Adipocyte (in vitro differentiated cells): ENCODE data around the gene UNC93A.
"Not testable (repeated sequence)": the region's sequence is repeated elsewhere in the genome, so short reads cannot be mapped to it uniquely, and the experiment has no call there.

Experiments used
- DNase-seq: peaks from one replicate; pipeline ENCODE4 v3.0.0-alpha.2; 2015; ENCODE audit warnings: low read depth
- H3K27me3 ChIP-seq: replicated peaks from 2 replicates; pipeline ENCODE4 v1.7.0; 2013; ENCODE audit warnings: mild to moderate bottlenecking, low read length, moderate library complexity; ENCODE audit not compliant: control insufficient read depth, insufficient read depth
- H3K36me3 ChIP-seq: 2 replicates; pipeline ENCODE4 v1.7.0; 2013; ENCODE audit warnings: low read length, mild to moderate bottlenecking, moderate library complexity; ENCODE audit not compliant: control insufficient read depth, insufficient read depth, severe bottlenecking
- H3K4me1 ChIP-seq: 2 replicates; pipeline ENCODE4 v1.7.0; 2013; ENCODE audit warnings: mild to moderate bottlenecking, low read length, moderate library complexity; ENCODE audit not compliant: control insufficient read depth, insufficient read depth
- H3K4me3 ChIP-seq: 2 replicates; pipeline ENCODE4 v1.7.0; 2013; ENCODE audit warnings: mild to moderate bottlenecking, low read length, moderate library complexity
- H3K9ac ChIP-seq: 2 replicates; pipeline ENCODE4 v1.7.0; 2013; ENCODE audit warnings: mild to moderate bottlenecking, low read length, moderate library complexity
- H3K9me3 ChIP-seq: 2 replicates; pipeline ENCODE4 v1.7.0; 2013; ENCODE audit warnings: mild to moderate bottlenecking, low read length, moderate library complexity; ENCODE audit not compliant: control insufficient read depth

Gene UNC93A

GRCh38 chr6:167321185-167321584 lies 30.1 kb downstream of the UNC93A start:
- H3K4me3 ChIP-seq, H3K9ac ChIP-seq, H3K4me1 ChIP-seq, DNase-seq, H3K9me3 ChIP-seq, H3K27me3 ChIP-seq, H3K36me3 ChIP-seq: not testable (repeated sequence)

- Histone ChIP-seq H3K4me1 (no peaks in the 10 kb centered on the region), H3K27me3 (no peaks in the 10 kb centered on the region), H3K36me3 (no peaks in the 10 kb centered on the region), H3K9me3 (no peaks in the 10 kb centered on the region), H3K4me3 (no peak overlapping the region), H3K9ac (no peak overlapping the region)
- DNase-seq = no peak
These were observed 32.0 kb downstream of the UNC93A start for GRCh38 chr6:167323111-167323510.

DNA sequence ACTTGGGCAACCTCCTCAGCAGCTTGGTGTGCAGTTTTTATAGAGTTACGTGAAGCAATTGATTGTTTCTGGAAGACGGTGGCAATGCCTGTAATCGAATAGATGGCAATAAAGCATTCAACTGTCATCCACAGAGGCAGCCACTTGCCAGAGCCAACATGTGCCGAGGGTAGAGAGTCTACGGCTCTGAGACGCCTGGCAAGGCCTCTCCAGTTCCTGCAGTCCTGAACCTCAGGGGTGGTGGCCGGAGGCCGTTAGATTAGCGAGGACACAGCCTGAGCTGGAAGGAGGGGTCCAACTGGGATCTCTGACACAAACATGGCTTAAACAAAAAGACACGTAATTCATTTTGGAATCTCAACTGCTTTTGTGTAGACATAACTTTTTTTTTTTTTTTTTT lies 33.0 kb downstream of the UNC93A start:
- no peaks in the 10 kb centered on the region for H3K36me3 ChIP-seq
- H3K9me3 ChIP-seq = no peaks in the 10 kb centered on the region
- no peak for DNase-seq
- no peak overlapping the region for H3K9ac ChIP-seq
- no peaks in the 10 kb centered on the region for H3K27me3 ChIP-seq
- no peak overlapping the region for H3K4me3 ChIP-seq
- no peaks in the 10 kb centered on the region for H3K4me1 ChIP-seq

GRCh38 chr6:167325766-167326165 lies 34.7 kb downstream of the UNC93A start:
- Histone ChIP-seq H3K4me3 (no peak overlapping the region), H3K9me3 (no peaks in the 10 kb centered on the region), H3K9ac (no peak overlapping the region), H3K27me3 (no peaks in the 10 kb centered on the region), H3K4me1 (no peaks in the 10 kb centered on the region), H3K36me3 (no peaks in the 10 kb centered on the region)
- DNase-seq = no peak

DNA sequence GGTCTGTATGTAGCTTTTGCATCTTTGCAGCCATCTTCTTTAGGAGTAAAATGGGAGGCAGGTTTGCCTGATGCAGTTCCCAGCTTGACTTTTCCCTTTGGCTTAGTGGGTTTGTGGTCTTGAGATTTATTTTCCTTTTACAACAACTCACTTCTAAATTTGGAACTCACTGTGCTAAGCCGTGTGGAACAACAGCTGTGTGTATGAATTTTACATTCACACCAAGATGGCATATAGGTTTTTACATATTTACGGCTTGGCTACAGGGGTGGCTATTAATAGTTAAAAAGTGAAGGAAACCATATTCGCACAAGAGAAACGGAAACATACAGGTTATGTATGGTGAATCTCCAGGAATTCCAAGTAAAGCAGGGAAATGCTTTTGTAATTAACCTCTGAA lies 36.3 kb downstream of the UNC93A start:
- DNase-seq = no peak
- Histone ChIP-seq H3K36me3 (no peaks in the 10 kb centered on the region), H3K4me1 (no peaks in the 10 kb centered on the region), H3K27me3 (no peaks in the 10 kb centered on the region), H3K4me3 (no peak overlapping the region), H3K9me3 (no peaks in the 10 kb centered on the region), H3K9ac (no peak overlapping the region)

- no peak overlapping the region for H3K9ac ChIP-seq
- no peak overlapping the region for H3K4me3 ChIP-seq
- DNase-seq = no peak
- no peaks in the 10 kb centered on the region for H3K4me1 ChIP-seq
- no peaks in the 10 kb centered on the region for H3K9me3 ChIP-seq
- no peaks in the 10 kb centered on the region for H3K36me3 ChIP-seq
- H3K27me3 ChIP-seq = no peaks in the 10 kb centered on the region
These were observed 37.0 kb downstream of the UNC93A start for GRCh38 chr6:167328086-167328485.

DNA sequence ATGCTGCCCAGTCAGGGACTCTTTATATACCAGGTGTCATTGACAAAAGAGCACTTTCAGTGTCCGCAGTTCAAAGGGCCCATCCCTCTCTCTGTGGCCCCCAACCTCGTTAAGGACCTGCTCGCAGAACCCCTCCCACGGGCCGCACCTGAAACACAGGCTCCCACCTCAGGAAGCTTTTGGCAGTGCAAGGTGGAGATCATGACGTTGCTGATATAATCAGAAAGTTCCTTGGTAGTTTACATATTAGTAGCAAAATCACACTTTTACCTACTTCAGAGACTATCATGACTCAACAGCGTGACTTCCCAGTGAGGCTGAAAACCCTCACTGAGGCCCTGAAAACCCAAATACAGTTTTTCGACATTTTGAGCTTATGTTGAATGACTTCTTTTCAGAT lies 37.9 kb downstream of the UNC93A start:
- H3K9ac ChIP-seq = no peak overlapping the region
- DNase-seq = no peak
- H3K27me3 ChIP-seq = no peaks in the 10 kb centered on the region

GRCh38 chr6:167330750-167331149 lies 39.6 kb downstream of the UNC93A start:
- H3K36me3 ChIP-seq = no peaks in the 10 kb centered on the region
- H3K4me3 ChIP-seq = no peak overlapping the region
- H3K4me1 ChIP-seq = no peaks in the 10 kb centered on the region
- H3K9me3 ChIP-seq = no peaks in the 10 kb centered on the region
- no peak for DNase-seq
- H3K27me3 ChIP-seq = no peaks in the 10 kb centered on the region
- no peak overlapping the region for H3K9ac ChIP-seq

More for the DNA sequence above, 37.9 kb downstream of the UNC93A start:
- H3K36me3 ChIP-seq = no peaks in the 10 kb centered on the region
- no peaks in the 10 kb centered on the region for H3K4me1 ChIP-seq
- H3K4me3 ChIP-seq = no peak overlapping the region
- no peaks in the 10 kb centered on the region for H3K9me3 ChIP-seq

DNA sequence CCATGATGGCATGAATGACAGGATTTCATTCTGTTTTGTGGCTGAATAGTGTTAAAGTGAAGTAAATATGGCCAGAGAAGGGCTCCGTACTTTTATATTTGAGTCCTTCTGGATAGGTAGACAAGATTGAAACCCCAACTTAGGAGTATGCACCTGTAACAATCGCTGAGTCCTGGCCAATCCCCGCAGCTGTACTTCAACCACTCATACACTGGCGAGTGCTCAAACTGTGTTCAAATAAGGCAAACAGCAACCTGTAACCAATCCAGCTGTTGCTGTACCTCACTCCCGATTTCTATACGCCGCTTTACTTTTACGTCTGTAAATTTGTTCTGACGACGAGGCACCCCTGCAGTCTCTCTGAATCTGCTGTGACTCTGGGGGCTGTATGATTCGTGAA lies 40.5 kb downstream of the UNC93A start:
- Histone ChIP-seq H3K27me3 (no peaks in the 10 kb centered on the region), H3K36me3 (no peaks in the 10 kb centered on the region), H3K9me3 (no peaks in the 10 kb centered on the region), H3K4me3 (no peak overlapping the region), H3K9ac (no peak overlapping the region), H3K4me1 (no peaks in the 10 kb centered on the region)
- DNase-seq = no peak

GRCh38 chr6:167336844-167337630 lies 45.9 kb downstream of the UNC93A start:
- no peaks in the 10 kb centered on the region for H3K9me3 ChIP-seq
- no peak for DNase-seq
- H3K27me3 ChIP-seq = peaks cover 5% of the 10 kb centered on the region
- no peak overlapping the region for H3K9ac ChIP-seq
- no peak overlapping the region for H3K4me3 ChIP-seq
- no peaks in the 10 kb centered on the region for H3K4me1 ChIP-seq
- no peaks in the 10 kb centered on the region for H3K36me3 ChIP-seq

GRCh38 chr6:167337675-167338449 lies 46.7 kb downstream of the UNC93A start:
- H3K4me3 ChIP-seq = no peak overlapping the region
- H3K36me3 ChIP-seq = no peaks in the 10 kb centered on the region
- no peak for DNase-seq
- H3K4me1 ChIP-seq = no peaks in the 10 kb centered on the region
- H3K9ac ChIP-seq = no peak overlapping the region
- H3K27me3 ChIP-seq = peaks cover 5% of the 10 kb centered on the region
- no peaks in the 10 kb centered on the region for H3K9me3 ChIP-seq
